PC-3 (cell line): ENCODE data around the gene DNAAF2. TPM values are rescaled to one million over a fixed set of nuclear protein-coding genes. Genes with fewer than 3 reads are reported as not detected.
"Not testable (repeated sequence)": the region's sequence is repeated elsewhere in the genome, so short reads cannot be mapped to it uniquely, and the experiment has no call there.

Experiments
- ATAC-seq: fragments of 200-7000 bp; cut with Tn5 transposase; 2 replicates; pipeline ENCODE4 v1.9.1; 2020; ENCODE audit warnings: mild to moderate bottlenecking, moderate library complexity
- BruUV-seq: library from RNA; stranded (reverse); fragments of 400-500 nt; replicated peaks from 2 replicates; lab custom pipeline; 2021; lab: Mats Ljungman, UMichigan
- CTCF ChIA-PET: fragments of 300-600 bp; sonication (Branson Sonifier 250); formaldehyde crosslinking; loops from one replicate; lab custom pipeline; 2022; ENCODE audit warnings: antibody characterized with exemption; lab: Charles Lee
- POLR2A ChIA-PET: fragments of 300-600 bp; sonication (Branson Sonifier 250); formaldehyde crosslinking; loops from one replicate; lab custom pipeline; 2022; ENCODE audit warnings: antibody characterized with exemption; ENCODE audit not compliant: unreplicated experiment; lab: Charles Lee
- DNase-seq: peaks from one replicate; pipeline ENCODE4 v3.0.0-alpha.2; 2015
- H2AFZ ChIP-seq: fragments of 300-600 bp; sonication (generic); 2 replicates; pipeline ENCODE4 v1.6.0; 2016; ENCODE audit warnings: antibody characterized with exemption, low read length
- H3F3A ChIP-seq: fragments of 300-600 bp; sonication (generic); one replicate; pipeline ENCODE4 v1.6.0; 2017; ENCODE audit warnings: antibody characterized with exemption, low read length, control low read depth, mild to moderate bottlenecking; ENCODE audit not compliant: unreplicated experiment
- H3K27ac ChIP-seq: fragments of 300-600 bp; sonication (generic); 2 replicates; pipeline ENCODE4 v1.5.1; 2016; ENCODE audit warnings: mild to moderate bottlenecking, low read length
- H3K27me3 ChIP-seq: fragments of 300-600 bp; sonication (generic); 2 replicates; pipeline ENCODE4 v1.6.1; 2016; ENCODE audit warnings: low read length, mixed read lengths
- H3K36me3 ChIP-seq: fragments of 300-600 bp; sonication (generic); 2 replicates; pipeline ENCODE4 v1.6.1; 2016; ENCODE audit warnings: low read depth, mixed run types, low read length, mixed read lengths
- H3K4me1 ChIP-seq: fragments of 300-600 bp; sonication (generic); 2 replicates; pipeline ENCODE4 v1.5.1; 2016; ENCODE audit warnings: low read length; ENCODE audit not compliant: insufficient read depth
- H3K4me2 ChIP-seq: fragments of 300-600 bp; sonication (generic); 2 replicates; pipeline ENCODE4 v1.6.0; 2016; ENCODE audit warnings: low read length
- H3K4me3 ChIP-seq: fragments of 300-600 bp; sonication (generic); 2 replicates; pipeline ENCODE4 v1.5.1; 2016; ENCODE audit warnings: mild to moderate bottlenecking, low read length, mixed read lengths
- H3K79me2 ChIP-seq: fragments of 300-600 bp; sonication (generic); 2 replicates; pipeline ENCODE4 v1.6.1; 2017; ENCODE audit warnings: low read length, mixed read lengths
- H3K9ac ChIP-seq: fragments of 300-600 bp; sonication (generic); 2 replicates; pipeline ENCODE4 v1.6.0; 2016; ENCODE audit warnings: mild to moderate bottlenecking, low read length
- H3K9me2 ChIP-seq: fragments of 300-600 bp; sonication (generic); replicated peaks from 2 replicates; pipeline ENCODE4 v1.6.1; 2016; ENCODE audit warnings: mixed run types, low read length, mixed read lengths
- H3K9me3 ChIP-seq: fragments of 300-600 bp; sonication (generic); 2 replicates; pipeline ENCODE4 v1.6.1; 2016; ENCODE audit warnings: low read length, mixed read lengths
- H4K20me1 ChIP-seq: fragments of 300-600 bp; sonication (generic); 2 replicates; pipeline ENCODE4 v1.6.1; 2016; ENCODE audit warnings: low read length, mixed read lengths
- CTCF ChIP-seq: fragments of 300-600 bp; sonication (generic); conservative IDR thresholded peaks from 2 replicates; pipeline ENCODE4 v1.5.1; 2017; ENCODE audit warnings: antibody characterized with exemption, low read depth, mild to moderate bottlenecking, low read length
- EZH2 ChIP-seq: fragments of 300-600 bp; sonication (generic); IDR thresholded peaks from one replicate; pipeline ENCODE4 v1.6.1; 2017; ENCODE audit warnings: antibody characterized with exemption, mild to moderate bottlenecking, low read length; ENCODE audit not compliant: unreplicated experiment
- EZH2phosphoT487 ChIP-seq: fragments of 300-600 bp; sonication (generic); IDR thresholded peaks from 2 replicates; pipeline ENCODE4 v1.6.1; 2018; ENCODE audit warnings: mild to moderate bottlenecking, antibody characterized with exemption, low read length, borderline replicate concordance
- intact Hi-C: fragments of 100-400 bp; cut with micrococcal nuclease; formaldehyde crosslinking; loops from 2 replicates; pipeline ENCODE4 v1.9.0; 2023
- total RNA-seq: library from RNA; depleted of rRNA; stranded (reverse); fragments of >200 nt; gene quantifications from 2 replicates; pipeline ENCODE4 v1.2.3, GENCODE V29; 2014

The DNAAF2 gene
- total RNA-seq, 1 experiment from 2014 or later: 23.2 TPM

GRCh38 chr14:49585803-49586672 is 49.0 kb downstream of the DNAAF2 start, which contains the start of gene RPS29:
Gene RPS29, minus strand, starts transcription at chr14:49586380. Its CDS starts 34 bp downstream, at chr14:49586346.
- intact Hi-C loops: loop anchor here (1.0 to 2.0 kb wide), 5 partner anchors 34 to 267 kb away; partner anchors contain the start of genes MGAT2, NEMF and RPL36AL
- peak within 1 kb of the TSS; percentile 59 for H2AFZ ChIP-seq
- peak; percentile 89 for ATAC-seq
- H3K4me3 ChIP-seq: peak within 1 kb of the TSS; percentile 93
- H4K20me1 ChIP-seq: peaks cover 41% of the 10 kb centered on the region
- BruUV-seq: TSS peak; percentile 60
- H3K27ac ChIP-seq: peak within 1 kb of the TSS; percentile 59
- no peaks in the 10 kb centered on the region for H3K9me3 ChIP-seq
- H3K4me1 ChIP-seq: peaks cover 20% of the 10 kb centered on the region
- H3F3A ChIP-seq: peaks cover 16% of the 10 kb centered on the region
- POLR2A ChIA-PET: interaction anchor here (0.6 to 1.6 kb wide), 7 partner anchors 9 to 185 kb away, joined by 3 to 12 read pairs (median 3); partner anchors contain the start of gene RPL36AL
- DNase-seq: peak; percentile 100
- H3K9me2 ChIP-seq: no peaks in the 10 kb centered on the region
- peaks cover 35% of the 10 kb centered on the region for H3K36me3 ChIP-seq
- CTCF ChIA-PET: interaction anchor here (0.7 to 1.6 kb wide), 3 partner anchors 9 to 124 kb away, joined by 3 to 5 read pairs (median 4); no protein-coding TSS in a partner anchor
- peaks cover 52% of the 10 kb centered on the region for H3K79me2 ChIP-seq
- peak within 1 kb of the TSS; percentile 97 for H3K9ac ChIP-seq
- peak within 1 kb of the TSS; percentile 84 for H3K4me2 ChIP-seq
- H3K27me3 ChIP-seq: no peaks in the 10 kb centered on the region
- no peak for TF ChIP-seq CTCF
- no peak for TF ChIP-seq EZH2
- no peak for TF ChIP-seq EZH2phosphoT487

- Histone ChIP-seq H3K4me1 (peaks cover 20% of the 10 kb centered on the region), H3K36me3 (peaks cover 35% of the 10 kb centered on the region), H3F3A (peaks cover 16% of the 10 kb centered on the region), H3K4me3 (peak overlapping the region; percentile 93), H3K4me2 (peak overlapping the region; percentile 84), H3K9ac (peak overlapping the region; percentile 97), H3K27ac (peak overlapping the region; percentile 59; the same call in 1 of the 2 replicates), H4K20me1 (peaks cover 41% of the 10 kb centered on the region), H3K79me2 (peaks cover 55% of the 10 kb centered on the region)
- POLR2A ChIA-PET: interaction anchor here (0.6 kb wide), 2 partner anchors 74 to 134 kb away, joined by 3 to 8 read pairs; no protein-coding TSS in a partner anchor
- intact Hi-C loops: loop anchor here (1.0 kb wide), 1 partner anchor 182 kb away; no protein-coding TSS in a partner anchor
- BruUV-seq, CTCF ChIA-PET, DNase-seq, ATAC-seq, H3K27me3 ChIP-seq, H3K9me2 ChIP-seq, H2AFZ ChIP-seq, H3K9me3 ChIP-seq: not testable (repeated sequence)
These were observed 49.9 kb downstream of the DNAAF2 start for GRCh38 chr14:49584981-49585640.

GRCh38 chr14:49584058-49584457 is 51.0 kb downstream of the DNAAF2 start:
- no peak for TF ChIP-seq EZH2
- Histone ChIP-seq H3K36me3 (peaks cover 35% of the 10 kb centered on the region), H3K4me1 (peaks cover 20% of the 10 kb centered on the region), H3K9me2 (no peaks in the 10 kb centered on the region), H4K20me1 (peaks cover 41% of the 10 kb centered on the region), H3K4me2 (peak overlapping the region; percentile 84), H2AFZ (no peak overlapping the region), H3K9ac (peak overlapping the region; percentile 97), H3K27me3 (no peaks in the 10 kb centered on the region), H3K9me3 (no peaks in the 10 kb centered on the region), H3K79me2 (peaks cover 66% of the 10 kb centered on the region), H3K27ac (no peak overlapping the region), H3F3A (peaks cover 16% of the 10 kb centered on the region), H3K4me3 (peak overlapping the region; percentile 93)
- DNase-seq: no peak
- CTCF ChIA-PET: no interaction called here
- POLR2A ChIA-PET: no interaction called here
- ATAC-seq: no peak
- BruUV-seq: no TSS peak
- intact Hi-C loops: no loop called here
